GM18502 (cell line): ENCODE data around the gene TMEM123.

ENCODE experiments used
- ATAC-seq: cut with Tn5 transposase; IDR thresholded peaks from one replicate; pipeline ENCODE4 v1.9.1; 2021; ENCODE audit warnings: mild to moderate bottlenecking; ENCODE audit not compliant: unreplicated experiment, poor library complexity

The TMEM123 gene

GRCh38 chr11:102473543-102473942 is 21.0 kb upstream of the TMEM123 start:
- no peak for ATAC-seq

DNA sequence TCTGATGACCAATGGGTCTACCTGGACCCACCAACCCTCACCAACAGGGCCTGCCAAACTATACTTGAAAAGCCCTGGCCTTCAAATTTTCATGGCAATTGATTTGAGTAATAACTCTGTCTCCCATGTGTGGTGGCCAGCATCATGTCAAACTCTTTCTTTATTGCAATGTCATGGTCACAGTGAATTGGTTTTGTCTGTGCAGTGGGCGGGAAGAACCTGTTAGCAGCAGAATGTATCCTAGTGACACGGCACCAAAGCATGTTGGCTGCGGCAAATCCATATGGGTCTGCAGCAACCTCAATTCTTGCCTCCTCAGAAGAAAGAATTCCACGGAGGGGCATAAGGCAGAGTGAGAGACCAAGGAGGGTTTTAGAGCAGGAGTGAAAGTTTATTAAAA is 19.6 kb upstream of the TMEM123 start:
- ATAC-seq: no peak

GRCh38 chr11:102471474-102471873 is 18.9 kb upstream of the TMEM123 start:
- ATAC-seq: no peak

- ATAC-seq: no peak
These were observed 17.7 kb upstream of the TMEM123 start for GRCh38 chr11:102470251-102470650.

DNA sequence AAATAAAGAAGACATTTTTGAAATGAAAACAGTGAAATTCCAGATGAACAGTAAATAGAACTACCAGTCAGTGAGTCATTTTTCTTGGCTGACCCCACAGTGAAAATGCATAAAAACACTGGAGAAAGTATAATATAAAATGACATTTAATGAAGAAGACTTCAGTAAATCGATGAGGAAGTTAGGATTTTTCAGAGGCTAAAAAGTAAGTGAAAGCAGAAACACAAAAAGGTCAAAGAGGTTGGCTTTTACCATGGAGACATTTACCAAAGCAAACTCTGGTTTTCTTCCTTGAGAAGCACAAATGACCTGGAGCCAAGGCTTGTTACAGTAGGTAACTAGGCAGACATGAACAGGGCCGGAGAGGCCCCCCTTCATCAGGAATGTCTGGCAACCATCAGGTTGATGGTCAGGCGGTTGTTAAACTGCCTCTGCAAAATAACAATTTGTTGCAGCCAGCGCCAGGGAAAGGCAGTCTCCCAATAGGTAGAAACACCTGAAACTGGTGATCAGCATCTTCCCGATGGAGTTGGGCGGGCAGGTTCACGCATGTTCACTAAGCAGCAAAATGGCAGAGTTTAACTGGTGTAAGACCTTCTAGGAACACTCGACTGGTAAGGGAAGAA is 16.7 kb upstream of the TMEM123 start:
- no peak for ATAC-seq

- ATAC-seq: no peak
These were observed 16.1 kb upstream of the TMEM123 start for GRCh38 chr11:102468616-102469195.

DNA sequence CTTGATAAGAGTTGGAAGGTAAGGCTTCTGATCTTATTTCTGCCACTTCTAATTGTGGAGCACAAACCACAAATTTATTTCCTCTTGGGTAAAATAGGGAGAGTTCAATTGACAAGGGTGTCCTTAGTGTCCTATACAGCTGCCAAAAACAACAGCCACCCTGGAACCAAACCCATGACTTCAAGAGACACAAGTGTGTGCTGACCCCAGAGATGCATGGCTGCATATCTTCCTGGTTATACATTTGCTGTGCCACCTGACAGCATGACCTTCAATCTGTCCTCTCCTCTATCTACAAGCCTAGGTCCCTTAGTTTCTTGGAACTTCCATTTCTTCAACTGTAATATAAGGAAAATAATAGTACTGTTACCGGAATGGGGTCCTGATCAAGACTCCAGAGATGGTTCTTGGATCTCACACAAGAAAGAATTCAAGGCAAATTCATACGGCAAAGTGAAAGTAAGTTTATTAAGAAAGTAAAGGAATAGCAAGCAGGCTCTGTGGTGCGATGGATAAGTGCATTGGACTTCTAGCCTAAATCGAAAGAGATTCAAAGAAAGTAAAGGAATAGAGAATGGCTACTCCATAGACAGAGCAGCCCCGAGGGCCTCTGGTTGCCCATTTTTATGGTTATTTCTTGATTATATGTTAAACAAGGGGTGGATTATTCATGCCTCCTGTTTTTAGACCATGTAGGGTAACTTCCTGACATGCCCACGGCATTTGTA is 15.5 kb upstream of the TMEM123 start:
- no peak for ATAC-seq

DNA sequence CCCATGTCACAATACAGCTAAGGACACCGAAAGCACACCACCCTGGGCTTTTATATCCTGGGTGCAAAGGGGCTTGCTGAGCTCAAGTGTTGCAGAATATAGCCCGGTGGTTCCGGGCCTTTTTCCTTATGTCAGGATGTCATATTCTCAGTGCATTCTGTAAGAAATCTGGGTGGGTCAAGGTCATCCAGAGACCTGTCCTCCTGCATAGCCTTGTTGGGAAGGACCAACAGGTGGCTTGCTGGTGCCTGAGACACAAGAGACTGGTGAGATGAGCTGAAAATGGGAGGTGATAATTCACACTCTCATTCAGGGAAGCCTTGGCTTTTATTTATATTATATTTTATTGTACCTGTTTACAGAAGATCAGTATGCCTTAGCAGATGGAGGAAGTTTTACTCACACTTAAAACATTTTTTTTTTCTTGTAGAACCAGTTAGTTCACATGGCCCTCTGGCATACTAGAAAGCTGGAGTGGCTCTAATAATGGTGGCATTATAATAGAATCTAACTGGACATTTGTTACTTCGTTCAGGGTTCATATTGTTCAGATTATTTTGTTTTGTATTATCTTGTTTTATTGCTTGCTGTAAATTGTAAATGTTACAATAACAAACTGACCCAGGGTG is 14.6 kb upstream of the TMEM123 start:
- ATAC-seq: no peak

DNA sequence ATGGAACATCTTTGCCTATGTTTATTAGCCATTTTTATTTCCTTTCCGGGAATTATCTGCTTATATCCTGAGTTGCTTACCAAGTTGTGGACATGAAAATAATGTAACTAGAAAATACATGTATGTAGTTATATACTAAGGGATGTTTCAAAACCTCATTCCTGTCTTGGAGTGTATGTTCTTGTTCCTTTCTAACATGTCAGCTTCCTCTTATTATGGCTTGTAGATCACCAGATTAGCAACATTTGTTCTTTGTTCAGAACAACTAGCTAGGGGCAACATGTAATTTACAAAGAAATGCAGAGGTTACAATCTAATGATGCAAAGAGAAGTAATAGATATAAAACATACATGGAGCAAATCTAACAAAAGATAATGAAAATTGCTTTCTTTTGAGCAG is 13.1 kb upstream of the TMEM123 start:
- no peak for ATAC-seq

DNA sequence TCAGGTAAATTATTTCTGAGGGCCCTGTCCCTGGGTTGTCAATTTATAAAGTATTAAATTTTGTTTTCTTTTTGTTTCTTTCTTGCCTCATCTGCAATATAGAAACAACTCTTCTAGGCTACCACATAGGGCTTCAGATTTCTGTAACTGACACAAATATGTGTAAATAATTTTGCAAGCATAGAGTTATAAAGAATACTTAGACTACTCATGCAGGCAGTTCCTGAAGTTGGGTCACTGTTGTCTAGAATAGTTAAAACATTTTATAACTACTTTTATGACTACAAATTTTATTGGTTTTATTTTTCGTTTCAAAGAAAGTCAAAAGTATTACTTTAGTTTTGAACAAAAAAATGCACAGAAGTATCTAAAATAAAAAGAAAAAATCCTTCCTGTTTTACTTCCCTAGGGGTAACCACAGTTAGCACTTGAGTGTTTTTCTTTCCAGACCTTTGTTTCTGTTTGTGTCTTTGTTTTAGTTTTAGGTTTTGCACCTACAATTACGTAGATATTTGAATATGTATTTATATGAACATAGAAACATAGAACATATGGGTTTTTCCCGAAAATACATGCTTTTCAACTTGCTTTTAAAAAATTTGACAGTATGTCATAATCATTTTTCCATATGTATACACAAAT is 12.4 kb upstream of the TMEM123 start:
- ATAC-seq: peak; percentile 54

GRCh38 chr11:102464037-102464436 is 11.5 kb upstream of the TMEM123 start:
- no peak for ATAC-seq

GRCh38 chr11:102462610-102463009 is 10.0 kb upstream of the TMEM123 start:
- ATAC-seq: no peak

GRCh38 chr11:102459393-102459792 is 6.8 kb upstream of the TMEM123 start:
- peak; percentile 45 for ATAC-seq

DNA sequence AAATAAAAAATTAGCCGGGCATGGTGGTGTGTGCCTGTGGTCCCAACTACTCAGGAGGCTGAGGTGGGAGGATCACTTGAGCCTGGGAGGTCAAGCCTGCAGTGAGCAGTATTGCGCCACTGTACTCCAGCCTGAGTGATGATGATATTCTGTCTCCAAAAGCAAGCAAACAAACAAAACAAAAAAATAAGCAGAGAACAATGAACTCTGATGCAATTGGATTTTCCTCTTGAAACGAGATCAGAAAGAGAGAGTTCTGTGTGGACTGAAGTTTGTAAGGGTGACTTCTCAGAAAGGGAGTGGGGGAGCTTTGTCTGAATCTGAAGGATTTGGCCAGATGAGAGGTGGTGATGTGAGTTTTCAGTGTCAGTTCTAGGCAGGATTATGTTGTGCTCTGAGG is 6.0 kb upstream of the TMEM123 start:
- no peak for ATAC-seq

GRCh38 chr11:102457865-102458264 is 5.3 kb upstream of the TMEM123 start:
- ATAC-seq: no peak

- no peak for ATAC-seq
These were observed 4.6 kb upstream of the TMEM123 start for GRCh38 chr11:102457056-102457677.

- ATAC-seq: no peak
These were observed 3.8 kb upstream of the TMEM123 start for GRCh38 chr11:102456381-102456780.

DNA sequence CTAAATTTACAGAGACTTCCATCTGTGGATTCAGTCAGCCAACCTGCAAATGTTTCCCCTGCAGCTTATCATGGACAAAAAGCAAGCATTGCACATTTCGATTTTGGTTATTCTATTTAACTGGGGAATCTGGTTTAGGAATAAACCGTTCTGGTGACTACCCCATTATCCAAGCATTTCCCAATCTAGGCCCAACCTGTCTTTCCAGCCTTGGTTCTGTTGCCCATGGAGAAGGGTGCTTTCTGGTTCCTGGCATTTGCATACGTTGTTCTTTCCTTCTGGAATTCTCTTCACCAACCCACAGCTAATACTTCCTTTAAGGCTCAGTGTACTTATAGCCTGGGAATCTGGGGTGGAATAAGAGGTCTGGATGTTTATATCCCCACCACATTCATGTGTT is 1.4 kb upstream of the TMEM123 start:
- no peak for ATAC-seq

- ATAC-seq: peak; percentile 3
These were observed 734 bp upstream of the TMEM123 start for GRCh38 chr11:102453302-102453695.

- peak; percentile 66 for ATAC-seq
These were observed 694 bp downstream of the TMEM123 start for GRCh38 chr11:102451681-102452460.
